B cell (primary cell): ENCODE results near the gene PLEKHG4B. TPM values are rescaled to one million over a fixed set of nuclear protein-coding genes. Genes with fewer than 3 reads are reported as not detected.

Experiments
- ATAC-seq: fragments of 200-7000 bp; cut with Tn5 transposase; one replicate; pipeline ENCODE4 v1.10.0; 2021; ENCODE audit warnings: low read depth, mild to moderate bottlenecking, moderate number of reproducible peaks, moderate library complexity
- CTCF ChIA-PET: fragments of 350-600 bp; sonication (Branson Sonifier 250); formaldehyde crosslinking; loops from one replicate; lab custom pipeline; 2021; ENCODE audit warnings: antibody characterized with exemption, inconsistent platforms; lab: Charles Lee
- POLR2A ChIA-PET: fragments of 350-600 bp; sonication (Branson Sonifier 250); formaldehyde crosslinking; loops from one replicate; lab custom pipeline; 2021; ENCODE audit warnings: antibody characterized with exemption; lab: Charles Lee
- DNase-seq: peaks from one replicate; pipeline ENCODE4 v3.0.0; 2013
- H2AFZ ChIP-seq: 2 replicates; pipeline ENCODE4 v1.6.1; 2012; ENCODE audit warnings: mild to moderate bottlenecking, low read depth, low read length; ENCODE audit not compliant: insufficient read depth, poor library complexity, severe bottlenecking
- H3K27ac ChIP-seq, 2 donors: 1 replicate in 1 of 2; 2 replicates in 1 of 2; pipeline ENCODE4 v1.5.1; 2012 to 2013; ENCODE audit warnings: low read length in 2 of 2, mild to moderate bottlenecking in 2 of 2, moderate library complexity in 1 of 2
- H3K27me3 ChIP-seq, 4 experiments: fragments of 200-600 bp in 1 of 4; sonication (generic) in 1 of 4; replicated peaks in 1 of 4; 1 replicate in 2 of 4; 2 replicates in 2 of 4; pipeline versions ENCODE4 v1.6.1 to v1.7.0; 2013 to 2016; ENCODE audit warnings: low read length in 3 of 4, mild to moderate bottlenecking in 2 of 4, mixed read lengths in 1 of 4, moderate library complexity in 1 of 4; ENCODE audit not compliant: insufficient read depth in 4 of 4, control insufficient read depth in 3 of 4; ENCODE audit errors: control extremely low read depth in 1 of 4
- H3K36me3 ChIP-seq, 2 experiments: replicated peaks in 1 of 2; 1 replicate in 1 of 2; 2 replicates in 1 of 2; pipeline versions ENCODE4 v1.6.1 to v1.7.1; 2013; ENCODE audit warnings: low read length in 1 of 2; ENCODE audit not compliant: insufficient read depth in 2 of 2, control insufficient read depth in 1 of 2; ENCODE audit errors: control extremely low read depth in 1 of 2, extremely low read depth in 1 of 2
- H3K4me1 ChIP-seq, 2 donors: fragments of 200-600 bp in 1 of 2; sonication (generic) in 1 of 2; 1 replicate in 1 of 2; 2 replicates in 1 of 2; pipeline versions ENCODE4 v1.5.1 to v1.6.1; 2013 to 2017; ENCODE audit warnings: low read length in 2 of 2; ENCODE audit not compliant: control insufficient read depth in 2 of 2, insufficient read depth in 2 of 2
- H3K4me2 ChIP-seq: replicated peaks from 2 replicates; pipeline ENCODE3; 2012; ENCODE audit warnings: mild to moderate bottlenecking, low read depth, low read length; ENCODE audit not compliant: poor library complexity, severe bottlenecking
- H3K4me3 ChIP-seq, 5 experiments: fragments of 200-600 bp in 1 of 5; sonication (generic) in 1 of 5; 1 replicate in 3 of 5; 2 replicates in 2 of 5; pipeline versions ENCODE4 v1.5.1 to v1.7.0; 2011 to 2016; ENCODE audit warnings: low read length in 4 of 5, mild to moderate bottlenecking in 4 of 5, low read depth in 2 of 5, control low read depth in 1 of 5, moderate library complexity in 1 of 5; ENCODE audit not compliant: insufficient read depth in 1 of 5; ENCODE audit errors: control extremely low read depth in 1 of 5, extremely low read depth in 1 of 5
- H3K79me2 ChIP-seq: fragments of 200-600 bp; sonication (generic); one replicate; pipeline ENCODE4 v1.6.0; 2016; ENCODE audit warnings: low read length; ENCODE audit not compliant: control insufficient read depth, insufficient read depth
- H3K9ac ChIP-seq: fragments of 200-600 bp; sonication (generic); 2 replicates; pipeline ENCODE4 v1.6.1; 2017; ENCODE audit warnings: mild to moderate bottlenecking, low read length, moderate library complexity
- H3K9me3 ChIP-seq, 3 donors: one replicate each; pipeline versions ENCODE4 v1.6.1 to v1.7.1; 2013; ENCODE audit warnings: low read length in 2 of 3; ENCODE audit not compliant: control insufficient read depth in 2 of 3, insufficient read depth in 1 of 3; ENCODE audit errors: control extremely low read depth in 1 of 3
- H4K20me1 ChIP-seq: 2 replicates; pipeline ENCODE4 v1.6.0; 2012; ENCODE audit warnings: mild to moderate bottlenecking, low read length; ENCODE audit not compliant: insufficient read depth, control insufficient read depth, poor library complexity, severe bottlenecking
- H3K27ac Mint-ChIP-seq: one replicate; pipeline ENCODE4 v1.8.0; 2021; ENCODE audit warnings: mixed read lengths
- H3K27me3 Mint-ChIP-seq: one replicate; pipeline ENCODE4 v1.8.0; 2021; ENCODE audit warnings: mixed read lengths
- H3K4me1 Mint-ChIP-seq: one replicate; pipeline ENCODE4 v1.8.0; 2021; ENCODE audit warnings: mixed read lengths
- H3K4me3 Mint-ChIP-seq: one replicate; pipeline ENCODE4 v1.8.0; 2021; ENCODE audit warnings: mixed read lengths
- H3K9me3 Mint-ChIP-seq: one replicate; pipeline ENCODE4 v1.8.0; 2022; ENCODE audit warnings: mixed read lengths; ENCODE audit not compliant: insufficient read depth
- CTCF ChIP-seq: fragments of 200-600 bp; IDR thresholded peaks from one replicate; pipeline ENCODE4 v1.8.0; 2022; ENCODE audit warnings: antibody characterized with exemption, mild to moderate bottlenecking
- EZH2 ChIP-seq: IDR thresholded peaks from 2 replicates; pipeline ENCODE4 v1.6.1; 2012; ENCODE audit warnings: borderline replicate concordance, low read depth, mild to moderate bottlenecking, moderate library complexity, low read length; ENCODE audit not compliant: insufficient read depth, poor library complexity, severe bottlenecking
- WGBS: methylation state at CpG from one replicate; pipeline ENCODE4 v1.1.5; 2013; ENCODE audit warnings: missing lambda C conversion rate; ENCODE audit not compliant: insufficient coverage; 5-methylcytosine and 5-hydroxymethylcytosine counted together
- intact Hi-C: fragments of 100-400 bp; cut with micrococcal nuclease; formaldehyde crosslinking; loops from one replicate; pipeline ENCODE4 v1.10.0; 2022
- polyA plus RNA-seq: library from polyadenylated mRNA; depleted of rRNA; stranded (reverse); fragments of >200 nt; gene quantifications from 2 replicates; pipeline ENCODE4 v1.2.3, GENCODE V29; 2012
- total RNA-seq, 2 donors: library from RNA; stranded (reverse); fragments of 120-200 nt in 1 of 2; gene quantifications; 1 replicate in 1 of 2; 2 replicates in 1 of 2; pipeline versions ENCODE4 v1.2.3 to v1.2.4, GENCODE V29; 2013 to 2022

The PLEKHG4B gene
- total and polyA plus RNA-seq, 2 donors (not counting 1 experiment from before 2014, with no cell fraction given), result not detected

GRCh38 chr5:190366-191035 is 98.5 kb downstream of the PLEKHG4B start:
- ATAC-seq (no peak), DNase-seq (no peak)
- H3K9me3 ChIP-seq, result no peaks in the 10 kb centered on the region
- WGBS, result 71% methylated on average over 10 of the region's 16 CpGs
- CTCF ChIA-PET, result interaction anchor here (1.1 kb wide), 1 partner anchor 235 kb away, joined by 3 read pairs; no protein-coding TSS in a partner anchor
- Mint-ChIP-seq H3K9me3 (no peaks in the 10 kb centered on the region), H3K4me3 (peak overlapping the region; percentile 1), H3K4me1 (peaks cover 21% of the 10 kb centered on the region), H3K27me3 (peaks cover 12% of the 10 kb centered on the region), H3K27ac (no peak overlapping the region)
- H3K9ac ChIP-seq, result no peak overlapping the region
- POLR2A ChIA-PET, result no interaction called here
- H4K20me1 ChIP-seq, result no peaks in the 10 kb centered on the region
- H2AFZ ChIP-seq, result peak overlapping the region; percentile 54
- no peak overlapping the region for H3K4me3 ChIP-seq
- intact Hi-C loops, result no loop called here
- no peak overlapping the region for H3K27ac ChIP-seq
- H3K4me2 ChIP-seq, result peak overlapping the region; percentile 75
- TF ChIP-seq EZH2 (no peak), CTCF (no peak)
- H3K36me3 ChIP-seq, result no peaks in the 10 kb centered on the region
- peaks cover 16 to 19% of the 10 kb centered on the region in 2 donors for H3K4me1 ChIP-seq
- H3K79me2 ChIP-seq, result no peaks in the 10 kb centered on the region
- H3K27me3 ChIP-seq, result peaks cover 0 to 29% (median 2%) of the 10 kb centered on the region in 4 experiments
